ENCODE data around the gene CALHM1. TPM values are rescaled to one million over a fixed set of nuclear protein-coding genes. Genes with fewer than 3 reads are reported as not detected.

CALHM1 gene
- total and polyA plus RNA-seq, 4 donors, result not detected

- 85% methylated on average over 8 of the region's 8 CpGs for whole genome bisulfite sequencing
- Histone ChIP-seq H3K9ac (ENCODE audit: low read depth in 1 of 2, low read length in 2 of 2) (no peak overlapping the region), H3K36me3 (ENCODE audit: control insufficient read depth in 4 of 4, insufficient read depth in 3 of 4, low read depth in 1 of 4, low read length in 3 of 4) (peaks cover 9 to 92% (median 58%) of the 10 kb centered on the region in 4 donors), H3K27ac (ENCODE audit: low read depth in 1 of 2, low read length in 2 of 2) (no peak overlapping the region), H3K27me3 (ENCODE audit: control insufficient read depth in 4 of 4, insufficient read depth in 4 of 4, low read length in 3 of 4) (no peaks in the 10 kb centered on the region), H3K4me1 (ENCODE audit: control insufficient read depth in 4 of 4, insufficient read depth in 4 of 4, low read length in 3 of 4) (no peaks in the 10 kb centered on the region), H3K9me3 (ENCODE audit: control insufficient read depth in 4 of 4, low read length in 3 of 4) (no peaks in the 10 kb centered on the region), H3K4me3 (ENCODE audit: low read depth in 1 of 3, low read length in 3 of 3) (no peak overlapping the region)
- no peak for TF ChIP-seq HNF4A (conservative IDR thresholded peaks at IDR 0.05)
- no peak for DNase-seq (ENCODE audit: low spot score)
These were observed 17.1 kb downstream of the CALHM1 start for GRCh38 chr10:103441611-103442010.

GRCh38 chr10:103441206-103441605, 17.5 kb downstream of the CALHM1 start:
- no peak for DNase-seq (ENCODE audit: low spot score)
- TF ChIP-seq REST (IDR thresholded peaks at IDR 0.05), result no peak
- no peak for TF ChIP-seq HNF4G (IDR thresholded peaks at IDR 0.05)
- TF ChIP-seq HNF4A (conservative IDR thresholded peaks at IDR 0.05), result no peak
- H3K9ac ChIP-seq (ENCODE audit: low read depth in 1 of 2, low read length in 2 of 2), result no peak overlapping the region
- H3K9me3 ChIP-seq (ENCODE audit: control insufficient read depth in 4 of 4, low read length in 3 of 4), result no peaks in the 10 kb centered on the region
- H3K27ac ChIP-seq (ENCODE audit: low read depth in 1 of 2, low read length in 2 of 2), result no peak overlapping the region
- H3K27me3 ChIP-seq (ENCODE audit: control insufficient read depth in 4 of 4, insufficient read depth in 4 of 4, low read length in 3 of 4), result no peaks in the 10 kb centered on the region
- H3K4me3 ChIP-seq (ENCODE audit: low read depth in 1 of 3, low read length in 3 of 3), result no peak overlapping the region
- 96% methylated on average over 8 of the region's 8 CpGs for WGBS
- no peaks in the 10 kb centered on the region for H3K4me1 ChIP-seq (ENCODE audit: control insufficient read depth in 4 of 4, insufficient read depth in 4 of 4, low read length in 3 of 4)
- peaks cover 9 to 93% (median 61%) of the 10 kb centered on the region in 4 donors for H3K36me3 ChIP-seq (ENCODE audit: control insufficient read depth in 4 of 4, insufficient read depth in 3 of 4, low read depth in 1 of 4, low read length in 3 of 4)

DNA sequence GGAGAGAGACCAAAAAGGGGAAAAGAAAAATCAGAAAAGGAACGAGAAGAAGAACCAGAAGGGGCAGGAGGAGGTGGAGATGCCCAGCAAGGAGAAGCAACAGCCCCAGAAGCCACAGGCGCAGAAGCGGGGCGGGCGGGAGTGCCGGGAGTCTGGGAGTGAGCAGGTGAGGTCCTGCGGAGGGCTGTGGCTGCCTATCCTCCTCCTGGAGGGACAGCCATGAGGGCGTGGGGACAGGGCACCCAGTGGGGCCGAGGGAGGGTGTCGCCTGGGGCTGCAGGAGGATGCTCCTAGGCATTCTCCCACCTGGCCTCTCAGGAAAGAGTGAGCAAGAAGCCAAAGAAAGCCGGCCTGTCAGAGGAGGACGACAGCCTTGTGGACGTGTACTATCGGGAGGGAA, 18.3 kb downstream of the CALHM1 start:
- TF ChIP-seq CTCF (IDR thresholded peaks at IDR 0.05; ENCODE audit: low read depth, low read length, missing input control) (no peak), TAF1 (conservative IDR thresholded peaks at IDR 0.05) (no peak), ATF3 (IDR thresholded peaks at IDR 0.05) (no peak), HNF4G (IDR thresholded peaks at IDR 0.05) (no peak)
- TF ChIP-seq, protein P1, sequence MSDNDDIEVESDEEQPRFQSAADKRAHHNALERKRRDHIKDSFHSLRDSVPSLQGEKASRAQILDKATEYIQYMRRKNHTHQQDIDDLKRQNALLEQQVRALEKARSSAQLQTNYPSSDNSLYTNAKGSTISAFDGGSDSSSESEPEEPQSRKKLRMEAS (IDR thresholded peaks at IDR 0.05), result no peak
- H3K4me3 ChIP-seq (ENCODE audit: low read depth in 1 of 3, low read length in 3 of 3), result no peak overlapping the region
- H3K27me3 ChIP-seq (ENCODE audit: control insufficient read depth in 4 of 4, insufficient read depth in 4 of 4, low read length in 3 of 4), result no peaks in the 10 kb centered on the region
- H3K4me1 ChIP-seq (ENCODE audit: control insufficient read depth in 4 of 4, insufficient read depth in 4 of 4, low read length in 3 of 4), result no peaks in the 10 kb centered on the region
- whole genome bisulfite sequencing, result 97% methylated on average over 14 of the region's 14 CpGs
- H3K9me3 ChIP-seq (ENCODE audit: control insufficient read depth in 4 of 4, low read length in 3 of 4), result no peaks in the 10 kb centered on the region
- H3K9ac ChIP-seq (ENCODE audit: low read depth in 1 of 2, low read length in 2 of 2), result no peak overlapping the region
- no peak for DNase-seq (ENCODE audit: low spot score)
- no peak overlapping the region for H3K27ac ChIP-seq (ENCODE audit: low read depth in 1 of 2, low read length in 2 of 2)
- H3K36me3 ChIP-seq (ENCODE audit: control insufficient read depth in 4 of 4, insufficient read depth in 3 of 4, low read depth in 1 of 4, low read length in 3 of 4), result peaks cover 9 to 89% (median 58%) of the 10 kb centered on the region in 4 donors
